OCI-LY3 (cell line): ENCODE measurements around the gene CSTPP1.

Experiments used
- EZH2phosphoT487 ChIP-seq: fragments of 200-600 bp; shearing (Covaris generic); IDR thresholded peaks from 2 replicates; pipeline ENCODE4 v1.6.1; 2018; ENCODE audit warnings: antibody characterized with exemption, mixed run types, low read depth
- TF ChIP-seq, protein P1 (sequence below): fragments of 200-600, 300-600 bp; sonication (generic); IDR thresholded peaks from 2 replicates; pipeline ENCODE4 v1.5.1; 2014; ENCODE audit warnings: antibody characterized with exemption, low read length, low read depth

GRCh38 chr11:46914363-46914762 lies 22.2 kb upstream of the CSTPP1 start:
- TF ChIP-seq, protein P1, sequence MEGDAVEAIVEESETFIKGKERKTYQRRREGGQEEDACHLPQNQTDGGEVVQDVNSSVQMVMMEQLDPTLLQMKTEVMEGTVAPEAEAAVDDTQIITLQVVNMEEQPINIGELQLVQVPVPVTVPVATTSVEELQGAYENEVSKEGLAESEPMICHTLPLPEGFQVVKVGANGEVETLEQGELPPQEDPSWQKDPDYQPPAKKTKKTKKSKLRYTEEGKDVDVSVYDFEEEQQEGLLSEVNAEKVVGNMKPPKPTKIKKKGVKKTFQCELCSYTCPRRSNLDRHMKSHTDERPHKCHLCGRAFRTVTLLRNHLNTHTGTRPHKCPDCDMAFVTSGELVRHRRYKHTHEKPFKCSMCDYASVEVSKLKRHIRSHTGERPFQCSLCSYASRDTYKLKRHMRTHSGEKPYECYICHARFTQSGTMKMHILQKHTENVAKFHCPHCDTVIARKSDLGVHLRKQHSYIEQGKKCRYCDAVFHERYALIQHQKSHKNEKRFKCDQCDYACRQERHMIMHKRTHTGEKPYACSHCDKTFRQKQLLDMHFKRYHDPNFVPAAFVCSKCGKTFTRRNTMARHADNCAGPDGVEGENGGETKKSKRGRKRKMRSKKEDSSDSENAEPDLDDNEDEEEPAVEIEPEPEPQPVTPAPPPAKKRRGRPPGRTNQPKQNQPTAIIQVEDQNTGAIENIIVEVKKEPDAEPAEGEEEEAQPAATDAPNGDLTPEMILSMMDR, result no peak
- TF ChIP-seq EZH2phosphoT487, result no peak
